Retinal pigment epithelial cell (primary cell): Measurements from ENCODE around the gene MAPK4.
"Not testable (repeated sequence)": the region's sequence is repeated elsewhere in the genome, so short reads cannot be mapped to it uniquely, and the experiment has no call there.

Experiments
- DNase-seq: peaks from one replicate; pipeline ENCODE4 v3.0.0-alpha.2; 2010; ENCODE audit warnings: low read depth
- H3K4me3 ChIP-seq: 2 replicates; pipeline ENCODE4 v1.5.1; 2011; ENCODE audit warnings: mild to moderate bottlenecking, low read length, control low read depth, moderate library complexity
- TF ChIP-seq, protein P1 (sequence below): conservative IDR thresholded peaks from 2 replicates; pipeline ENCODE4 v1.5.1; 2011; ENCODE audit warnings: low read depth, low read length, control low read depth, inconsistent platforms

The MAPK4 gene

DNA sequence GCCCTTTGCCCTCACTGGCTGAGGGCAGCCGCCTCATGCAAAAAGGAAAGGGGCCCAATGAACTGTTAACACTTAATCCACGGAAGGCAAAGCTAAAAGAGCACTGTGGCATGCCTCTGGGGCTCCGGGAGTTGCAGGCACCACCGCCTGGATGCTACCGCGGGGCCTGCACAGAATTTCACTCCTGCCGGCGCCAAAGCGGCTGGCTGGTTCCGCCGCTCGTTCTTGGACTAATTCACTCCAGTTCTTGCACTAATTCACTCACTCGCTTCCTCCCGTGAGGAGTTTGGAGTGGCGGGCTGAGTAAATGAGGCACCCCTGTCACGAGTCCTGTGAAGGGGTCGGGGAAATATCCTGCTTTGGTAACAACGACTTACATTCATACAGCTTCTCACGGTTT, 14.0 kb upstream of the MAPK4 start:
- no peak overlapping the region for H3K4me3 ChIP-seq
- TF ChIP-seq, protein P1, sequence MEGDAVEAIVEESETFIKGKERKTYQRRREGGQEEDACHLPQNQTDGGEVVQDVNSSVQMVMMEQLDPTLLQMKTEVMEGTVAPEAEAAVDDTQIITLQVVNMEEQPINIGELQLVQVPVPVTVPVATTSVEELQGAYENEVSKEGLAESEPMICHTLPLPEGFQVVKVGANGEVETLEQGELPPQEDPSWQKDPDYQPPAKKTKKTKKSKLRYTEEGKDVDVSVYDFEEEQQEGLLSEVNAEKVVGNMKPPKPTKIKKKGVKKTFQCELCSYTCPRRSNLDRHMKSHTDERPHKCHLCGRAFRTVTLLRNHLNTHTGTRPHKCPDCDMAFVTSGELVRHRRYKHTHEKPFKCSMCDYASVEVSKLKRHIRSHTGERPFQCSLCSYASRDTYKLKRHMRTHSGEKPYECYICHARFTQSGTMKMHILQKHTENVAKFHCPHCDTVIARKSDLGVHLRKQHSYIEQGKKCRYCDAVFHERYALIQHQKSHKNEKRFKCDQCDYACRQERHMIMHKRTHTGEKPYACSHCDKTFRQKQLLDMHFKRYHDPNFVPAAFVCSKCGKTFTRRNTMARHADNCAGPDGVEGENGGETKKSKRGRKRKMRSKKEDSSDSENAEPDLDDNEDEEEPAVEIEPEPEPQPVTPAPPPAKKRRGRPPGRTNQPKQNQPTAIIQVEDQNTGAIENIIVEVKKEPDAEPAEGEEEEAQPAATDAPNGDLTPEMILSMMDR, result no peak
- no peak for DNase-seq

DNA sequence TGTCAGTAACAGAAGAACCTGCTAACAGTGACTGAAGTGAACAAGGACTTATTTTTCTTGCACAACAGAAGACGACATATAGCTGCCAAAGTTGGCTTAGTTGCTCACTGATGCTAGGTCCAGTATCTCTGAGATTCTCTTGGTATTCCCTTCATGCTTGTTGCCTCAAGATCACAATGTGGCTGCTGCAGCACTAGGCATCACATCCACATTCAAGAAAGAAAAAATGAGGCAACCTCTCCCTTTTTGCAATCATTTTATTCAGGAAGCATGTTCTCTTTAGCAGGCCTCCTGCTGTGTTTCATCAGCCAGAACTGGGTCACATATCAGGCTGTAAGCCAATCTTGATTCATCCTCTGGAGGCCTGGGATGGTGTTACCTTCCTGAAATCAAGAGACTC, 11.7 kb upstream of the MAPK4 start:
- H3K4me3 ChIP-seq, result no peak overlapping the region
- TF ChIP-seq, protein P1, result no peak
- no peak for DNase-seq

DNA sequence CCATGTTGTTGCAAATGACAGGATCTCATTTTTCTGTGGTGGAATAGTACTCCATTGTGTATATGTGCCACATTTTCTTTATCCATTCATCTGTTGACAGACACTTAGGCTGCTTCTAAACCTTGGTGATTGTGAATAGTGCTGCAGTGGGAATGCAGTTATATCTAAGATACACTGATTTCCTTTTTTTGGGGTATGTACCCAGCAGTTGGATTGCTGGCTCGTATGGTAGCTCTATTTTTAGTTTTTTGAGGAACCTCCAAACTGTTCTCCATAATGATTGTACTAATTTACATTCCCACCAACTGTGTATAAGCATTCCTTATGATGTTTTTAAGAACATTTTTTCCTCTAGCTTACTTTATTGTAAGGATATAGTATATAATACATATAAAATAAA, 8.2 kb upstream of the MAPK4 start:
- not testable (repeated sequence) for H3K4me3 ChIP-seq, DNase-seq

DNA sequence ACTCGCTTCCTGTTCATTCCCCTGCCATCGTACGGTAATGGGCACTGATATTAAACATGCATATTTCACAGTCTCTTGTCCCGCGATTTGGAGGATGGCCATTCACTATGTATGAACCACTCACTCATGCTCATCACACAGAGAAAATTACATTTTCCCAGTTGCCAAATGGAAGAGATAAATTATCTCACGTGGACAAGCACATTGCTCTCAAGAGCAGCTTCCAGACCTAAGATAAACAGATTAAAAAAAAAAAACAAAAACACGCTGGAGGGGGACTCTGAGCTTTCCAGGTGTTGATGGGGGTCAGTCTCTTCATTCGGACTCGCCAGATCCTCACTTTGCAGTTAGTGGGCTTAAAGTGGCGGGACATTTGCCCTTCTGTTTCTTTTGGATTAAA, 1.7 kb upstream of the MAPK4 start:
- no peak overlapping the region for H3K4me3 ChIP-seq
- TF ChIP-seq, protein P1, result no peak
- no peak for DNase-seq

DNA sequence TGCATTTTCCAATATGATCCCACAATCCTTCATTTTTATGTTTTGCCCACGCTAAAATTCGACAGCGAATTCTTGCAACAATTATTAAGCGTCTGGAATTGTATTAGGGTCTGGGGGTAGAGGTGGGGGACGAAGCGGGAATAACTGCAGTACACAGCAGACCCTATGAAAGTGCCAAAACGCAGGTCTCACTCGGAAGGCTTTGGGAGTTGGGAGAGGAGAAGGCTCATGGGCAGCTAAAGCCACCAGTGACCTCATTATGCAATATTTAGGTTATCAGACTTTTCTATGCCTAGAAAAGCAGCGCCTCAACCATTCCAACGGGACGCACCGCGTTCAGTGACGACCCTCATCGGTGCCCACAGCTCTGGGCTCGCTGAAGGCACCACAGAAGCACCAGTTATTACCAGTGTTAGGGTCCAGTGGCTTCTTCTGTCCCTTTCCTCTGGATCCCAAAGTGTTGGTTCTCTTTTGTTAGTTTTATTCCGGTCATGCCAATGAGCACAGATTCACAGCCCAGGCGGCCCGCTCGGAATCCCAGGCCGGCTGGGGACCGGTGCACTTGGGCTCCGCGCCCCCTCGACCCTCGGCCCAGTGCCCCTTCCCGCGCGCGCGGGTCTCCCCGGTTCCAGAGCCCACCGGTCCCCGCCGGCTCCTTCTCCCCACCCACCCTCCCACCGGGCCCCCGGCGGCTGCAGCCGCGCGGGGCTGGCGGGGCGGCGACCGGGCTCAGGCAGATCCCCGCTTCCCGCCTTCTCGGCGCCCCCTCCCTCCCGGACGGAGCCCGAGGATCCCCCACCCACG, 737 bp upstream of the MAPK4 start:
- DNase-seq, result no peak
- TF ChIP-seq, protein P1, result no peak
- peak overlapping the region; percentile 34 for H3K4me3 ChIP-seq

DNA sequence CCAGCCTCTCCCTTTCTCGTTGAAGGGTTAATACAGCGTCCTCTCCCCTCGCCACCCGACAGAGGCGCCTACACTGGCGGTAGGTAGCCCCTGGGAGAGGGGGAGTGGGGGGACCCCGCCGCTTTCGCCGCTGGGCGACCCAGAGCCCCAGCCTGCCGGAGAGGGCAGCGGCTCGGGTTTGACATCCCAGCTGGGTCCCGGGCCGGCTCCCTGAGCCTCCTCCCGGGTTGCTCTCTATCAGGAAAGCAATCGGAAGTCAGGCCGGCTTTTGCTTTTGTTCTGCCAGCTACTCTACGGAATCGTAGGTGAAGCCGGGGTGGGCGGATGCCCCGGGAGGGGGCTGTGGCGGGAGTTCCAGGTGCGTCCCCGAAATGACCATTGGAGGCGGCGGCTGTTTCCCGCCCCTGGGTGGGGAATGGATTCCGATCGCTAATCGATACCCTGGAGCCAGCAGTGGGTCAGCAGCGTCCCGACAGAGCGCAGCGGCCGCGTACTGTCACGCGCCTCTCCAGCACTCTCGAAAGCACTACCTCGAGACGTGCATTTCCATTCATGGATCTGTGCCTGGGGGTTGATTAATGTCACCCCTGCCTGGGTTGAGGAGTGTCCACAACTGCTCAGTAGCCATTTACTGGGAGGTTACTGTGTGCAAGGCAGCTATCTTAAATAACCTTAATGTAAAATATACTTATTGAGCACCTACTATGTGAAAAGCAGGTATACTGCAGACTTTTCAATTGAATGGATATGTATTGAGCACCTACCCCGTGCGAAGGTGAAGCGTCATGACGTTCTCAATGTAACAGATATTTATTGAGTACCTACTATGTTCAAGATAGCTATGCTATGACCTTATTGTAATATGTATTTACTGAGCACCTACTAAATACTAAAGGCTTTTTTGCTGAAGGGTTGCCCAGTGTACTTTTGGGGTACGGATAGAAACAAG, 1.1 kb downstream of the MAPK4 start:
- no peak for DNase-seq
- TF ChIP-seq, protein P1, result no peak
- H3K4me3 ChIP-seq, result peak overlapping the region; percentile 47

DNA sequence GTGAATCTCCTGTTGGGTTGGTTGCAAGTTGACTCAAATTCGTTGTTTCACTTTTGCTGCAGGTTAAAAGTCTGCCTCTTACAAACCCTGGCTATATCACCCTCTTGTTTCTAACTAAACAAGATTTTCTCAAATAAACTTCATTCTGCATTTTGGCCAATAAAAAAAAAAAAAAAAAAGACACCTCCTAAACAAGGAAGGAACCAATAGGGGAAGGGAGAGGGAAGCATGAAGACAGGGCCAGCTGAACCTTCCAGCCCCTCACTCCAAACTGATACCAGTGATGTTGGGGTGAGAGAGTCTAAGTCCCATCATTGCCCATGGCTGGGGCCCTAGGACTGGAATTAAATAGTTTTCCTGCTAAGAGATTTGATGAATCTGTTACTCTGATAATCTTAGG, 2.4 kb downstream of the MAPK4 start:
- not testable (repeated sequence) for DNase-seq, H3K4me3 ChIP-seq

DNA sequence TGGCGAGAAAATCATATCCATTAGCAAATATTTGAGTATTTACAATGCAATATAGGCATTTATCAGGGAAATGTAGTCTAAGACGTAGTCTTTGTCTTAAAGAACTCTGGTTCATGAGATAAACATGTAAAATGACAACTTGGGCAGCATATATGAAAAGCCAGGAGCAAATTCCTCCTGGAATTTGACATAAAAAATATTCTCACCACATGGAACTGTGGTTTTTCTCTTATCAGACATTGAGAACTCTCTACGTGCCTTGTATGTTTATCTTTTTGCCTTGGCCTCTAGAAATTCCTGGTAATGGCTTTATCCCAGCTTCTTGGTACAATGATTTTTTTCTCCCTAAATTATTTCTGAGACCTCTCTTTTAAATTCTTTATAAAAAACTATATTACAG, 2.8 kb downstream of the MAPK4 start:
- DNase-seq, result no peak
- TF ChIP-seq, protein P1, result no peak
- H3K4me3 ChIP-seq, result no peak overlapping the region
